ENCODE measurements around the gene CASKIN2. TPM values are rescaled to one million over a fixed set of nuclear protein-coding genes. Genes with fewer than 3 reads are reported as not detected.
A peak's percentile ranks its signal among the peaks of the same experiment; 100 is the strongest.

CASKIN2 gene
- total RNA-seq, 1 experiment from 2014 or later: 40.0 TPM

DNA sequence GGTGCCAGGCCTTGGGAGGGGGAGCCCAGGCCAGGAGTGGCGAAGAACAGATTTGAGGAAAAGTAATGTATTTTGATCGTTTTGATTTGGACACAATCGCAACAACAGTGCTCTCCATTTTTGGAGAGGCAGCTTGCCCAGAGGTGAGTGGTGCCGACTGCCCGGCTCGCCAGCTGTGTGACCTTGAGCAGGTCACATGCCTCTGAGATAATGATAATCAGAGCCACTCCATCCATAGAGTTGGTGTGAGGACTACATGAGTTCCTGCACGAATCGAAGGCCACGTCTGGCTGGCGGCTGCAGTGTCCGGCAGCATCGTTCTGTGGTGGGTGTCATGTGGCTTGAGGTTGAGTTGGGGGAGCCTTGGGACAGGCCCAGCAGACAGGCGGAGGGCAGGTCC is 30.8 kb upstream of the CASKIN2 start:
- Histone ChIP-seq H3K36me3 (ENCODE audit: control insufficient read depth, insufficient read depth, low read length) (no peaks in the 10 kb centered on the region), H3K27ac (ENCODE audit: low read length) (no peak overlapping the region), H3K4me3 (ENCODE audit: low read depth in 2 of 2, low read length in 2 of 2) (no peak overlapping the region), H3K9me3 (ENCODE audit: control insufficient read depth, insufficient read depth, low read depth, low read length) (no peaks in the 10 kb centered on the region), H3K27me3 (ENCODE audit: control insufficient read depth, insufficient read depth, low read length) (no peaks in the 10 kb centered on the region), H3K4me1 (ENCODE audit: control insufficient read depth, insufficient read depth, low read length) (peaks cover 22% of the 10 kb centered on the region)
- DNase-seq (ENCODE audit: low read depth, low spot score): no peak
- intact Hi-C loops (cut with micrococcal nuclease; ENCODE audit: unreplicated experiment) (no loop called here), in situ Hi-C loops (cut with HindIII; ENCODE audit: low pct_unique_long_range_greater_than_20kb, low sequenced_read_pairs) (no loop called here)
- TF ChIP-seq, protein P1, sequence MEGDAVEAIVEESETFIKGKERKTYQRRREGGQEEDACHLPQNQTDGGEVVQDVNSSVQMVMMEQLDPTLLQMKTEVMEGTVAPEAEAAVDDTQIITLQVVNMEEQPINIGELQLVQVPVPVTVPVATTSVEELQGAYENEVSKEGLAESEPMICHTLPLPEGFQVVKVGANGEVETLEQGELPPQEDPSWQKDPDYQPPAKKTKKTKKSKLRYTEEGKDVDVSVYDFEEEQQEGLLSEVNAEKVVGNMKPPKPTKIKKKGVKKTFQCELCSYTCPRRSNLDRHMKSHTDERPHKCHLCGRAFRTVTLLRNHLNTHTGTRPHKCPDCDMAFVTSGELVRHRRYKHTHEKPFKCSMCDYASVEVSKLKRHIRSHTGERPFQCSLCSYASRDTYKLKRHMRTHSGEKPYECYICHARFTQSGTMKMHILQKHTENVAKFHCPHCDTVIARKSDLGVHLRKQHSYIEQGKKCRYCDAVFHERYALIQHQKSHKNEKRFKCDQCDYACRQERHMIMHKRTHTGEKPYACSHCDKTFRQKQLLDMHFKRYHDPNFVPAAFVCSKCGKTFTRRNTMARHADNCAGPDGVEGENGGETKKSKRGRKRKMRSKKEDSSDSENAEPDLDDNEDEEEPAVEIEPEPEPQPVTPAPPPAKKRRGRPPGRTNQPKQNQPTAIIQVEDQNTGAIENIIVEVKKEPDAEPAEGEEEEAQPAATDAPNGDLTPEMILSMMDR (IDR thresholded peaks at IDR 0.05): no peak
- TF ChIP-seq TCF7L2 (IDR thresholded peaks at IDR 0.05; ENCODE audit: low read depth, low read length): no peak
- TF ChIP-seq, protein P2, sequence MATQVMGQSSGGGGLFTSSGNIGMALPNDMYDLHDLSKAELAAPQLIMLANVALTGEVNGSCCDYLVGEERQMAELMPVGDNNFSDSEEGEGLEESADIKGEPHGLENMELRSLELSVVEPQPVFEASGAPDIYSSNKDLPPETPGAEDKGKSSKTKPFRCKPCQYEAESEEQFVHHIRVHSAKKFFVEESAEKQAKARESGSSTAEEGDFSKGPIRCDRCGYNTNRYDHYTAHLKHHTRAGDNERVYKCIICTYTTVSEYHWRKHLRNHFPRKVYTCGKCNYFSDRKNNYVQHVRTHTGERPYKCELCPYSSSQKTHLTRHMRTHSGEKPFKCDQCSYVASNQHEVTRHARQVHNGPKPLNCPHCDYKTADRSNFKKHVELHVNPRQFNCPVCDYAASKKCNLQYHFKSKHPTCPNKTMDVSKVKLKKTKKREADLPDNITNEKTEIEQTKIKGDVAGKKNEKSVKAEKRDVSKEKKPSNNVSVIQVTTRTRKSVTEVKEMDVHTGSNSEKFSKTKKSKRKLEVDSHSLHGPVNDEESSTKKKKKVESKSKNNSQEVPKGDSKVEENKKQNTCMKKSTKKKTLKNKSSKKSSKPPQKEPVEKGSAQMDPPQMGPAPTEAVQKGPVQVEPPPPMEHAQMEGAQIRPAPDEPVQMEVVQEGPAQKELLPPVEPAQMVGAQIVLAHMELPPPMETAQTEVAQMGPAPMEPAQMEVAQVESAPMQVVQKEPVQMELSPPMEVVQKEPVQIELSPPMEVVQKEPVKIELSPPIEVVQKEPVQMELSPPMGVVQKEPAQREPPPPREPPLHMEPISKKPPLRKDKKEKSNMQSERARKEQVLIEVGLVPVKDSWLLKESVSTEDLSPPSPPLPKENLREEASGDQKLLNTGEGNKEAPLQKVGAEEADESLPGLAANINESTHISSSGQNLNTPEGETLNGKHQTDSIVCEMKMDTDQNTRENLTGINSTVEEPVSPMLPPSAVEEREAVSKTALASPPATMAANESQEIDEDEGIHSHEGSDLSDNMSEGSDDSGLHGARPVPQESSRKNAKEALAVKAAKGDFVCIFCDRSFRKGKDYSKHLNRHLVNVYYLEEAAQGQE (IDR thresholded peaks at IDR 0.05; ENCODE audit: insufficient read depth in 1 of 2, low read depth in 2 of 2, low read length in 1 of 2): no peak
- TF ChIP-seq SIN3A (IDR thresholded peaks at IDR 0.05; ENCODE audit: borderline replicate concordance, insufficient read depth, low read depth, low read length): no peak
- no peak for TF ChIP-seq POLR2AphosphoS5 (IDR thresholded peaks at IDR 0.05; ENCODE audit: low read depth, low read length)
- no peak for ATAC-seq
- CTCF ChIA-PET: no interaction called here
- BruUV-seq (replicated peaks): no TSS peak
- POLR2A ChIA-PET: no interaction called here

DNA sequence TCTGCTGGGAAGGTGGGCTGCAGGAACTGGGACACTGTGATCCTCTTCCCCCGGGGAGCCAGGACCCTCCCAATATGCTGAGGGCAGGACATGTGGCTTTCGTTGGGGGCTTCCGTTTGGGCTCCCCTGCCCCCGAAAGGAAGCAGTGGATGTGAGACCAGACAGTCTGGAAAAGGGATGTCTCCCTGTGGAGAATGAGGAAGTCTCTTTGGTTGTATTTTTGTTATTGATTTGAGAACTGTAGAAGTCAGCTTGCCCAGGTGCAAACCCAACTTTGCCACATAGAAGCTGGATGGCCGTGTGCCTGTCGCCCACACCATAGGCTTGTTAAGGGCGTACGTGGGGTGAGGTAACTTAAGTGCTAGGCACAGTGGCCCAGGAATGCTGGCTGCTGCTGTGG is 28.9 kb upstream of the CASKIN2 start:
- intact Hi-C loops (cut with micrococcal nuclease; ENCODE audit: unreplicated experiment) (no loop called here), in situ Hi-C loops (cut with HindIII; ENCODE audit: low pct_unique_long_range_greater_than_20kb, low sequenced_read_pairs) (no loop called here)
- no peak for DNase-seq (ENCODE audit: low read depth, low spot score)
- ChIA-PET CTCF (no interaction called here), POLR2A (interaction anchor here (0.6 kb wide), 1 partner anchor 24 kb away, joined by 10 read pairs; no protein-coding TSS in a partner anchor)
- H3K9me3 ChIP-seq (ENCODE audit: control insufficient read depth, insufficient read depth, low read depth, low read length): no peaks in the 10 kb centered on the region
- no peak for ATAC-seq
- no peaks in the 10 kb centered on the region for H3K36me3 ChIP-seq (ENCODE audit: control insufficient read depth, insufficient read depth, low read length)
- H3K27me3 ChIP-seq (ENCODE audit: control insufficient read depth, insufficient read depth, low read length): no peaks in the 10 kb centered on the region
- TF ChIP-seq, protein P2 (IDR thresholded peaks at IDR 0.05; ENCODE audit: insufficient read depth in 1 of 2, low read depth in 2 of 2, low read length in 1 of 2): no peak
- TF ChIP-seq, protein P1 (IDR thresholded peaks at IDR 0.05): no peak
- TF ChIP-seq TCF7L2 (IDR thresholded peaks at IDR 0.05; ENCODE audit: low read depth, low read length) (no peak), POLR2AphosphoS5 (IDR thresholded peaks at IDR 0.05; ENCODE audit: low read depth, low read length) (no peak), SIN3A (IDR thresholded peaks at IDR 0.05; ENCODE audit: borderline replicate concordance, insufficient read depth, low read depth, low read length) (no peak)
- no TSS peak for BruUV-seq (replicated peaks)
- 0 out of 2 replicates have a peak overlapping the region, but pooled peaks have one; percentile 6 for H3K27ac ChIP-seq (ENCODE audit: low read length)
- no peak overlapping the region for H3K4me3 ChIP-seq (ENCODE audit: low read depth in 2 of 2, low read length in 2 of 2)
- peaks cover 29% of the 10 kb centered on the region for H3K4me1 ChIP-seq (ENCODE audit: control insufficient read depth, insufficient read depth, low read length)

Measured in Panc1 (cell line).